ENCODE measurements around the gene NEMP1. TPM values are rescaled to one million over a fixed set of nuclear protein-coding genes. Genes with fewer than 3 reads are reported as not detected.

NEMP1 gene
- total and polyA plus RNA-seq, 10 donors = 4.5 to 17.1 (median 13.6) TPM

GRCh38 chr12:57063991-57064685 is 14.5 kb downstream of the NEMP1 start:
- H3K27me3 ChIP-seq (replicated peaks in 1 of 7) = no peaks in the 10 kb centered on the region
- H3K36me3 ChIP-seq = peaks cover 0 to 52% (median 15%) of the 10 kb centered on the region in 6 donors
- TF ChIP-seq CTCF (IDR thresholded peaks at IDR 0.05 in 8 of 11, conservative IDR thresholded peaks at IDR 0.05 in 3 of 11) = no peak
- TF ChIP-seq POLR2AphosphoS5 (IDR thresholded peaks at IDR 0.05) = no peak
- no peak for TF ChIP-seq POLR2A (IDR thresholded peaks at IDR 0.05)
- H3K4me3 ChIP-seq = peak overlapping the region in 1 of 8 donors; percentile 1
- 27 to 45% (median 40%) methylated on average over 5 of the region's 5 CpGs for WGBS, 5 donors
- H3K4me1 ChIP-seq = peaks cover 8 to 48% (median 23%) of the 10 kb centered on the region in 6 donors
- intact Hi-C loops (cut with DNase I; ENCODE audit: low total_unique reads) = loop anchor here (5.0 to 10.0 kb wide), 2 partner anchors 57 to 309 kb away; partner anchors contain the start of genes PRIM1 and ZBTB39
- H3K9me3 ChIP-seq = no peaks in the 10 kb centered on the region
- DNase-seq = no peak
- H3K27ac ChIP-seq = peak overlapping the region; percentile 57 to 85 (median 78)

- Histone ChIP-seq H3K9me3 (no peaks in the 10 kb centered on the region), H3K27ac (peak overlapping the region in 4 of 8 donors; percentile 61 to 75 (median 67)), H3K27me3 (replicated peaks in 1 of 7) (no peaks in the 10 kb centered on the region), H3K4me3 (no peak overlapping the region), H3K4me1 (peaks cover 0 to 62% (median 26%) of the 10 kb centered on the region in 6 donors), H3K36me3 (peaks cover 0 to 57% (median 9%) of the 10 kb centered on the region in 6 donors)
- no peak for DNase-seq
- intact Hi-C loops (cut with DNase I; ENCODE audit: low total_unique reads) = loop anchor here (5.0 kb wide), 1 partner anchor 41 kb away; the partner anchor contains the start of gene TAC3
- TF ChIP-seq POLR2AphosphoS5 (IDR thresholded peaks at IDR 0.05) (no peak), POLR2A (IDR thresholded peaks at IDR 0.05) (no peak), CTCF (IDR thresholded peaks at IDR 0.05 in 8 of 11, conservative IDR thresholded peaks at IDR 0.05 in 3 of 11) (no peak)
- 62 to 87% (median 79%) methylated on average over 1 of the region's 1 CpG for WGBS, 5 donors
Measured at GRCh38 chr12:57058454-57058853, 20.1 kb downstream of the NEMP1 start.

GRCh38 chr12:57057067-57057751 is 21.4 kb downstream of the NEMP1 start:
- DNase-seq = no peak
- Histone ChIP-seq H3K4me1 (peaks cover 0 to 50% (median 18%) of the 10 kb centered on the region in 6 donors), H3K27me3 (replicated peaks in 1 of 7) (no peaks in the 10 kb centered on the region), H3K9me3 (no peaks in the 10 kb centered on the region), H3K36me3 (peaks cover 0 to 54% (median 9%) of the 10 kb centered on the region in 6 donors), H3K4me3 (no peak overlapping the region), H3K27ac (peak overlapping the region in 7 of 8 donors; percentile 37 to 75 (median 61))
- intact Hi-C loops (cut with DNase I; ENCODE audit: low total_unique reads) = loop anchor here (5.0 kb wide), 1 partner anchor 40 kb away; the partner anchor contains the start of gene TAC3
- no peak for TF ChIP-seq POLR2AphosphoS5 (IDR thresholded peaks at IDR 0.05)
- no peak for TF ChIP-seq POLR2A (IDR thresholded peaks at IDR 0.05)
- no peak for TF ChIP-seq CTCF (IDR thresholded peaks at IDR 0.05 in 8 of 11, conservative IDR thresholded peaks at IDR 0.05 in 3 of 11)
- 82 to 92% (median 87%) methylated on average over 6 of the region's 6 CpGs for WGBS, 5 donors
